SW 1271 (cell line): ENCODE measurements around the gene SPINT2.
"Not testable (repeated sequence)": the region's sequence is repeated elsewhere in the genome, so short reads cannot be mapped to it uniquely, and the experiment has no call there.

ENCODE experiments used
- DNase-seq, 2 experiments: peaks; one replicate each; lab custom pipeline; 2025; lab: John Stamatoyannopoulos, UW

The SPINT2 gene, protein sequence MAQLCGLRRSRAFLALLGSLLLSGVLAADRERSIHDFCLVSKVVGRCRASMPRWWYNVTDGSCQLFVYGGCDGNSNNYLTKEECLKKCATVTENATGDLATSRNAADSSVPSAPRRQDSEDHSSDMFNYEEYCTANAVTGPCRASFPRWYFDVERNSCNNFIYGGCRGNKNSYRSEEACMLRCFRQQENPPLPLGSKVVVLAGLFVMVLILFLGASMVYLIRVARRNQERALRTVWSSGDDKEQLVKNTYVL

DNA sequence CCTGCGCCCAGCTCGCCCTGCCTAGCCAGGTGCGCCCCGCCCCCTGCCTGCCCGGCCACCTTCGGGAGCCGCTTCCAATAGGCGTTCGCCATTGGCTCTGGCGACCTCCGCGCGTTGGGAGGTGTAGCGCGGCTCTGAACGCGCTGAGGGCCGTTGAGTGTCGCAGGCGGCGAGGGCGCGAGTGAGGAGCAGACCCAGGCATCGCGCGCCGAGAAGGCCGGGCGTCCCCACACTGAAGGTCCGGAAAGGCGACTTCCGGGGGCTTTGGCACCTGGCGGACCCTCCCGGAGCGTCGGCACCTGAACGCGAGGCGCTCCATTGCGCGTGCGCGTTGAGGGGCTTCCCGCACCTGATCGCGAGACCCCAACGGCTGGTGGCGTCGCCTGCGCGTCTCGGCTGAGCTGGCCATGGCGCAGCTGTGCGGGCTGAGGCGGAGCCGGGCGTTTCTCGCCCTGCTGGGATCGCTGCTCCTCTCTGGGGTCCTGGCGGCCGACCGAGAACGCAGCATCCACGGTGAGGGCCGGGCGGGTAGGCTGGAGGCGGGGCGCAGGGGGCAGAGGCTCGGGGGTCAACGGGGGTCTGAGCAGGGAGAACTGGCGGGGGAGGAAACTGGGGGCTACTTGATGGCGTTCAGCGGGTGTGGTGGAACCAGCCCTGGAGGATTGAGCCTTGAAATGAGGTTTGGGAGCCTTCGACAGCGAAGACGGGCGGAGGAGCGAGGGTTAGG, at the start of gene SPINT2:
TSS of gene SPINT2 (plus strand) at position 88 of the 727 bp plus-strand sequence. CDS start at position 408, 320 bp downstream.
- DNase-seq, result no peak

DNA sequence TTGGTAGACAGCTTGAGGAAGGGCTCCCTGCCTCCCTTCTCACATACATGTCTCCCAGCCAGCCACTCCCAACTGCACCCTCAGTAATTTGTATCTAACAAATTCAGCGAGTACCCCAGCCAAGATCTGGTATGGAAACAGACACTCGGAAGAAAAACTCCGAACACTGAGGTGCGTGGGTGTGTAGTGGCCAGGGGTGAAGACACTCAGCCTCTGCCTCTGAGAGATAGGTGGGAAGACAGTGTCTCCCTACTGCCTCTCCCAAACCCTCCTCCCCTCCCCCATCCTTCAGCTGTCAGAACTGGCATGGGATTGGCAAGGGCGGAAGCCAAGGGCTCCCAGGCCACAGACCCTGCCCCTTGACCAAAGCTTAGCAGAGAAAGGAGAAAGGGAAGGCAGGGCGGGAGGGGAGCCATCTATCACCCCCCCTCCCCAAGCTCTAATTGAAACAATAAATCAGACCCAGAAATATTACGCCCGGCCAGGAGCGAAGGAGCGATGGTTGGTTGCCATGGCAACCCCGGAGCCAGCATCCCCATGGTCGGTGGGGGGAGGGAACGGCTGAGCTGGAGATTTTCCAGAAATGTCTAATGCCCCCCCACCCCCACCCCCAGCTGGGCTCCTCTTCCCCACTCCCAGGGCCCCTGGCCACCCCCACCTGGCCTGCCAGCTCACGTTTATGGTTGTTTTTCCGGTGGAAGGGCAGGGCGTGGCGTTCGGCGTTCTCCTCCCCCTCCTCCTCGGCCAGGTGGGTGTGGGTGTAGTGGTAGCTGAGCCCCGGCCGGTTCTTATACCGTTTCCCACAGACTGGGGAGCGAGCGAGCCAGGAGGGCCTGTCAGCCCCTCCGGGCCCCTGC, 47.4 kb upstream of the SPINT2 start:
- DNase-seq, result no peak

DNA sequence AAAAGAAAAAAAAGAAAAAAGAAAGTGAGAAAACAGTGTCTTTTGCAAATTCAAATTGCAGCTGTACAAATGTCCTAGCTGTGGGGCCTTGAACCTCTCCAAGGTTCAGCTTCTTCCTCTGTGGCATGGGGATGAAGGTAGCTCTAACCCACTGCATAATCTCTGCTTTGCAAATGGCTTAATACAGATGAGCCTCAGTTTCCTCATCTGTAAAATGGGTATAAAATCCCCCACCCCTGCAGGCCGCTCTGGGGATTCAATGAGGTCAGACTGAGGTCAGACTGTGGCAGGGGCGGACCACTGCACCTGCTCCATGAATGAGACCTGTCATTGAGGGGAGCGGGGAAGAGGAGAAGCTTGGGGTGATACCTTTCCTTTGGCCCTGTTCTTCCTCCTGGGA, 46.2 kb upstream of the SPINT2 start:
- DNase-seq, result no peak

DNA sequence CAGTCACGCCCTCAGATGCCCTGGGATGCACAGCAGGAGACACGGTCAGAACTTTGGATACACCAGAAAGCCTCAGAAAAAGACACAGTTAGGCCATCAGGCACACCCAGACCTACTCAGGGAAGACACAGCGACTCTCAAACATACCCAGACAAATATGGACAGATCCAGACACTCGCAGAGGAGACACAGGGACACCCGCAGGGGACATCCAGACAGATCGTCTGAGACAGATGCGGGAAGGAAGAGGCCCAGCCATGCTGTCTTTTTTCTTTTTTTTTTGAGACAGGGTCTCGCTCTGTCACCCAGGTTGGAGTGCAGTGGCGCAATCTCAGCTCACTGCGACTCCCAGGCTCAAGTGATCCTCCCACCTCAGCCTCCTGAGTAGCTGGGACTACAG, 45.2 kb upstream of the SPINT2 start:
- DNase-seq, result no peak

DNA sequence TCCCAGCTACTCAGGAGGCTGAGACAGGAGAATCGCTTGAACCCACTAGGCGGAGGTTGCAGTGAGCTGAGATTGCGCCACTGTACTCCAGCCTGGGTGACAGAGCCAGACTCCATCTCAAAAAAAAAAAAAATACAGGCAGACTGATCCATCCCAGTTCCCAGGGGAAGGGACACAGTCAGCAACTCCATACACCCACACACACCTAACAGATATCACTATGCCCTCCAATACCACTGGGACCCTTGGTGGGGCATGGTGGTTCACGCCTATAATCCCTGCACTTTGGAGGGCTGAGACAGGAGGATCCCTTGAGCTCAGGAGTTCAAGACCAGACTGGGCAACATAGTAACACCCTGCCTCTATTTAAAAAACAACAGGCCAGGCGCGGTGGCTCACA, 43.0 kb upstream of the SPINT2 start:
- DNase-seq, result no peak

DNA sequence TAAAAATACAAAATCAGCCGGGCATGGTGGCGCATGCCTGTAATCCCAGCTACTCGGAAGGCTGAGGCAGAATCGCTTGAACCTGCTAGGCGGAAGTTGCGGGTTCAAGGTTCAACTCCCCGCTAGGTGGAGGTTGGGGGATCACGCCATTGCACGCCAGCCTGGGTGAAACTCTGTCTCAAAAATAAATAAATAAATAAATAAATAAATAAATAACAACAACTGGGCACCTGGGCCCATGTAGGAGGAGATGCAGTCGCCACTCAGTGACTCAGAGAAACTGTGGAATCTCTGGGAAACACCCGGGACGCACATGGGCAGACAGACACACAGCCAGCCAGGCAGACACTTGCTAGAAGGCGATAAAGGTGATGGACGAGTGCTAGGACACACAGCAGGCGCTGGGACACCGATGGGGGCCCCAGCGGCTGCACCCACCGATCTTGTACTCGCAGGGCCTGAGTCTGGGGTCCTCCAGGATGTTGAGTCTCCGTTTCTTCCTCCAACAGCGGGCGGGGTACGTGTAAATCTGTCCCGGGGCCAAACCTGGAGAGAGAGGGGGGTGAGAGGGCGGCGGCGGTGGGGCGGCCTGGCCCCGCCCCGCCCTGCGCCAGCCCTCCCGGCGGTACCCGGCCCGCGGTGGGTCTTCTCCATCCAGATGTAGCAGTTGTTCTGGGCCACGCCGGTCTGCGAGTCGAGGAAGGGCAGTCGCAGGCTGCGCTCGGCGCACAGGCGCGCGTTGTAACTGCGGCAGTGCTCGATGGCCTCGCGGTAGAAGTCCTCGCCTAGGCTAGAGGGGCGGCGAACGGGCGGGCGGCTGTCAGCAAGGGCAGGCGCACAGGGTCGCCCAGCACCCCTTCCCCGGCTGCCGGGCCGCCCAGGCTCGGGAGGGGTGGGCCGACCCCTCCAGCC, 42.2 kb upstream of the SPINT2 start:
- DNase-seq, result no peak

DNA sequence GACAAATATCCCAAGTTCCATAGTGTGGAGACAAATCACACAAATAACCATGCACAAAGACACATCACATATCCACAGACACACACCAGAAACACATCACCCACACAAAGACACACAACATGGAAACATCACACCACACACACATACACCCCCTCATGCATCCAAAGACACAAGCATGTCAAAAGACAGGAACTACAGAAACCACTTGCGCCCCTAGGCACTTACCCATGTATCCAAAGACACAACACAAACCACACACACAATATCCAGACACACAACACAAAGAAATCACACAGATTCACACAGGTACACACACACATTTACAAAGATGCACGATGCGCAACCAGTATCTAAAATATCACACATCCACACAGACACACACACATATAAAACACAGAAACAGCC, 41.3 kb upstream of the SPINT2 start:
- no peak for DNase-seq

DNA sequence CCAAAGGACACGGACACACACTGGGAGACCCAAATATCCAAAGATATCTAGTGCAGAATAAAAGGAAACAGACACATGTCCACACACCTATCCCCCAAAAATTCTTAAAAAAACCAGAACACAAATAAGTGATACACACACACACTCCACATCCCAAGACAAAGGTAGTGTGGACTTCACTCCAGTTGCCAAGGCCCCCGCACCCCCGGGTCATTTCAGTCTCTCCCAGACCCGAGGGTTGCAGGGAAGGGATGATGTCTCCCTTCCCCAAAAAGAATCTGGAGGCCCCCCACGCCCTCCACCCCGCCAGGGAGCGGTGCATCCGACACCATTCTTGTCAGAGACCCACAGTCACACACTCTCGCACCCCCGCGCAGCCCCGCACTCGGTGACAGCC, 40.8 kb upstream of the SPINT2 start:
- no peak for DNase-seq

DNA sequence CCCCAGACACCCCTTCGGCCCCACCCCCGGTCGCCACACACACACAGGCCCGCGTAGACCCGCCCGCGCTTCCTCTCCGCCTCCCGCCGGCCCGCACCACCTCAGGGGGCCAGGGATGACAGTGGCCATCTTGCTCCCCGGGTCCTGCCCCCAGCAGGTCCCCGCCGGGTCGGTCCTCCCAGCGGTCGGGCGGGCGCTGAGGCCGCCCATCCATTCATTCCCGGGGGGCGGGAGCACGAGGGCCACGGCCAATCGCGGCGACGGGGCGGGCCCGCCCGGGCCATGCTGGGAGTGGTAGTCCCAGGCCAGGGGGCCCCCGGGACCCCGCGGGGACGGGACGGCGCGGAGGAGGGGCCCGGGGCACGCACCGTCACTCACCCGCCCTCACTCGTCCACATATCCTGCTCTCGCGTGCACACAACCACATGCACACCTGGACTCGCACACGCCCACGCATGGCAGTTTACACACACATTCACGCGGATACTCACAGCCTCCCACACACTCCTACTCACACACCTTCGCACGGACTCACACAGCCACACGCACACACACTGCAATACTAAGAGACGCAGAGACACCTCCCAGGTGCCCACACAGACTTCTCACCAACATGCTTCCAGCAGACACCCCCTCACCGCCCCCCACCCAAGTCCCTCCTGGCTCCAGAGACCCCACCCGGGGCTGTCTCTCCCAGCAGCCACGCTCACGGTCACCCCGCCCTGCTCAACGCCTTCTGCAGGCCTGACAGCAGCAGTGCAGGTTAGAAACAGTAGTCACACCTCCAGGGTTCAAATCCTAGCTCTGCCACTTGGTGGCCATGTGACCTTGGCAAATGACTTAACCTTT, 40.1 kb upstream of the SPINT2 start, which contains the start of gene DPF1:
TSS of gene DPF1 (minus strand) at position 209 of the 849 bp plus-strand sequence. CDS start at position 129, 80 bp downstream.
- peak in 1 of 2 experiments; percentile 73 for DNase-seq

DNA sequence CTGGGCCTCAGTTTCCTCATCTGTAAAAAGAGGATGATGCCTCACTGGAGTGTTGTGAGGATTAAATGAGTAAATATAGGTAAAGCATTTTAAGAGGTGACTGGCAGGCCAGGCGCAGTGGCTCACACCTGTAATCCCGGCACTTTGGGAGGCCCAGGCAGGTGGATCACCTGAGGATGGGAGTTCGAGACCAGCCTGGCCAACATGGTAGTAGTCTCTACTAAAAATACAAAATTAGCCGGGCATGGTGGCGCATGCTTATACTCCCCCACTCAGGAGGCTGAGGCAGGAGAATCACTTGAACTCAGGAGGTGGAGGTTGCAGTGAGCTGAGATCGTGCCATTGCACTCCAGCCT, 39.5 kb upstream of the SPINT2 start:
- not testable (repeated sequence) for DNase-seq

DNA sequence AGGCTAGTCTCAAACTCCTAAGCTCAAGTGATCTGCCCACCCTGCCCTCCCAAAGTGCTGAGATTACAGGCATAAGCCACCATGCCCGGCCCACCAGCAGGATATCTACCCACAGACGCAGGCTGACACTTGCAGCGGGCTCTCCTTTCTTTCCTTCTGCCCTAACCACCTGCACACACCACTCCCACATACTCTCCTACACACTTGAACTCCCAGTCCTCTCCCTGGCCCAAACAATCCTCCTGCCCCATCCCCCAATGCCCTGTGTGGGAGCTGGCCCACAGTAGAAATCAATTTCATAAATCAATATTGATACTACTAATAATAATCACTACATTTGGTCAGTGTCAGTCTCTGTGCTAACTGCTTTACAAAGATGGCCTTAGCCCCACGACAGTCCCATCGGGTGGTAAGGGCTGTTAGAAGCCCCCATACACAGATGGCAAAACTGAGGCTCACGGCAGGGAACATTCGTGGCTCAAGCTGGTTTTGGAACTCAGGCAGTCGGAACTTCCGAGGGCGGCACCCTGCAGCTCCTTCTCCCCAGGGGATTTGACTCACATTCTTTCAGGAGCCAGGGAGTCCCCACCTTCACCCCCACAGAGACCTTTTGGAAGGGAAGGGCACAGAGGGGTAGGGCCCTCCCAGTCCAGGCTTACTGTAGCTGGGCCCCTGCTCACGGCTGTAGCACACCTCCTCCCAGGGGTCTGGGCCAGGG, 36.9 kb upstream of the SPINT2 start:
- DNase-seq, result no peak

DNA sequence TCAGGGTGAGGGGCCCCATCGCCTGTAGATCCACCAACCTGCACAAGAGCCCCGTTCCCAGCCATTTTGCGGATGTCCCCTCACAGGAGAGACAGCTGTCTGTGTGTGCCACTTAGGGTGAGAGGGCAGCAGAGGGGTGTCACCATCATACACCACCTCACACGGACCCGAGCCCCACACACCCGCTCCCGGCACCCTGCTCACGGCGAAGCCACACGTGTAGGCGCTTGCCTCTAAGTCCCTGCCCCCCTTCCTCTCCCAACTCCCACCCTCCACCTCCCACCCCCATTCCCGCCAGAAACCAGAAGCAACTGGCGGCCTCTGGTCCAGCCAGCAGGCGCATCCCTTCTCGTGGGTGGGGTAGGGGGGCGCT, 36.4 kb upstream of the SPINT2 start:
- no peak for DNase-seq

DNA sequence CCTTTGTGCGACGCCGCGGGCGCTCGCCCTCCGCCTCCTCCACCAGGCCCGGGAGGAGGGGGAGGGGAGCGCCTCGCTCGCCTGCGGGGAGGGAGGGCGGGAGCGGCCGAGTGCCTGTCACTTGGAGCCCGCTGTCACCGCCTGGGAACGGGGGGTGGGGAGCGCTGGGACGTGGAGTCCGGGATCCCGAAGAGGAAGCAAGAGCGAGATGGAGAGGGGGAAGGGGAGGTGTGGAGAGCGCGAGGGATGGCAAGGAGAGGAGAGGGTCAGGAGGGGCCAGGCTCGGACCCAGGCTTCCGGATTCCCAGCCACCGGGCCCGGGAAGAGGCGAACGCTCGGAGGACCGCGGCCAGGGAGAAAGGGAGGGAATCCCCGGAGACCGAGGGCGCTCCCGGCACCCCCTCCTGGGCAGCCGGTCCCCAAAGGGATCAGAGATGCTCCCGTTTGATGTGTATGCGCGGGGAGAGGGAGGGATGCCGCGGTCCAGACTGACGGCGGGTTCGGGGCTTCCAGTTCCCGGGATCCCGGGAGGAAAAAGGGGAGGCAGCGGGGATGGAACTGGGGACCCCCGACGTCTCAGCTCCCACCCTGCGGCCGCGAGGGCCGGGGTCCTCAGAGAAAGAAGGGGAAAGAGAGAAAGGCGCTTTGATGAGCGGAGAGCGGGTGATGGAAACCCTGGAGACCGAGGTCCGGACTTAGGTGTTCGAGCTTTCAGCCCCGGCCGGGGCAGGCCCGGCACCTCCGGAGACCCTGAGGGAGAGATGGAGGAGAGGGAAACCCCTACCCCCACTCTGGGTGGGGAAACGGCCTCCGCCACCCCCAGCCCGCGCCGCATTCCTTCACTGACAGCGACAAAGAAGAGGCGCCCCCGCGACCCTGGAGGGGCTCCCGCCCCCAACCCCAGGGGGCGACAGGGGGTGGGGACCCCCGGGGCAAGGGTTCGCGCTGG, 35.6 kb upstream of the SPINT2 start:
- no peak for DNase-seq

DNA sequence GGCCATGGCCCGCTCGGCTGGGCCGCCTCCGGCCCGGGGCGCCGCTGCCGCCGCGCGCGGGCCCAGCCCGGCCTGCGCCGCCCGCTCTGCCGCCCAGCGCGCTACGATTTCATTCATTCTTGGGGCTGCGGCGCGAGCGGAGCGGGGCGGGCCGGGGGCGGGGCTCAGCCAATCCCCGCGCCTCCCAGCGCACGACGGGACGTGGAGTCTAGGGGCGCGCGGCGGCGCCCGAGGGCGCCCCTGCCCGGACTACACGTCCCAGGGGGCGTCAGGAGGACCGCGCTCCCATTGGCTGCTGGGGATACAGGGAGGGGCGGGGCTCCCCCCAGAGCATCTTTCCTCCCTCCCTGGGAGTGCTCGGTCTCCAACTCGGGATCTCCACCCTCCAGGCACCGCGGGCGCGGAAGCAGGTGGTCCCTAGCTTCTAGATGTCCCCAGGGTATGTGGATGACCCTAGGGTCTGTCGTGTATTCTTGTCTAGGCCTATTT, 34.7 kb upstream of the SPINT2 start:
- peak; percentile 31 to 84 for DNase-seq

DNA sequence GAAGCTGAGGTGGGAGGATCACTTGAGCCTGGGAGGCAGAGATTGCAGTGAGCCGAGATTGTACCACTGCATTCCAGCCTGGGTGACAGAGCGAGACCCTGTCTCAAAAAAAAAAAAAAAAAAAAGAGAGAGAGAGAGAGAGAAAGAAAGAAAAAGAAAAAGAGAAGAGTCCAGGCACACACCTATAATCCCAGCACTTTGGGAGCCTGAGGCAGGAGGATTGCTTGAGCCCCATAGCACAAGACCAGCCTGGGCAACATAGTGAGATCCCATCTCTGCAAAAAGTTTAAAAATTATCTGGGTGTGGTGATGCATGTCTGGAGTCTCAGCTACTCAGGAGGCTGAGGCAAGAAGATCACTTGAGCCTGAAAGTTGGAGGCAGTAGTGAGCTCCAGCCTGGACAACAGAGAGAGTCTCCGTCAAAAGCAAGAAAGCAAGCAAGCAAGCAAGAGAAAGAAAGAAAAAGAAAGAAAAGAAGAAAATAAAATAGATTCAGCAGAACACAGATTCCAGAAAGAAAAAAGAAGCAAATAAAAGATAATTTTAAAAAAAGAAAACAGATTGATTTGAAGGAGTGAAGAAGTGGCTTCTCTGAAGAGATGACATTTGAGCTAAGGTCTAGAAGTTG, 33.8 kb upstream of the SPINT2 start:
- not testable (repeated sequence) for DNase-seq

DNA sequence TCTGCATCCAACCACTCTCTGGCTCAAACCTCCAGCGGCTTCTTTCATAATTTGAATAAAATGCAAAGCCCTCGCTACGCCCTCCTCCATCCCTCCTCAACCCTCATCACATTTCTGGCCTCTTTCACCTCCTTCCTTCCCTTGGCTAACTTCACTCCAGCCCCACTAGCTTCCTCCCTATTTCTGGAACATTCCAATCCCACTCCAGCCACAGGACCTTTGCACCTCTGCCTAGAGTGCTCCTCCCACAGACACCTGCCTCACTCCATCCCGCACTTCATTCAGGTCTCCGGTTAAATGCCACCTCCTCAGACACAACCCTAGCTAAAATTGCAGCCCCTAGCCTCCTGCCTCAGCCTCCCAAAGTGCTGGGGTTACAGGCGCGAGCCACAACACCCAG, 32.5 kb upstream of the SPINT2 start:
- DNase-seq, result no peak

DNA sequence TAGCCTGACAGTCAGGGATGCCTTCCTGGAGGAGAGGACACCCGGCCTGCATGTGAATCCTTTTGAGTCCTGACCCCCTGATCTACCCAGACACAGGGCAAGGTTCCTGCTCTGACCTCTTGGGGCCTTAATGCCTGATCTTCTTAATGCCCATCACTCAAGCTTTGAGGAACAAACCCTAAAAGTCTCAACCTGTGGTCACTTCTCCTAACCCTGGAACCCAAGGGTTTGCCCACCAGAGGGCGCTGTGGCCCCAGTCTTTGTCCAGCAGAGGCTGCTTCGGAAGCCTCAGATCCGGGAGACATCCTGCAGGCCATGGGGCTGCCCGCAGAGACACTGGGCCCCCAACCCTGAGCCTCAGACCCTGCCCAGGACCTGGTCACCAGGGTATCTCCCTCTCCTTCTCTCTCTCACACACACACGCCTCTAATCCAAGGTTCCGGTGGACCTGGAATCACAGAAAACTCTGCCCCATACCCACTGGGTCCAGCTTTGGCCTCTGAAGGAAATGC, 30.6 kb upstream of the SPINT2 start:
- peak in 1 of 2 experiments; percentile 45 for DNase-seq

DNA sequence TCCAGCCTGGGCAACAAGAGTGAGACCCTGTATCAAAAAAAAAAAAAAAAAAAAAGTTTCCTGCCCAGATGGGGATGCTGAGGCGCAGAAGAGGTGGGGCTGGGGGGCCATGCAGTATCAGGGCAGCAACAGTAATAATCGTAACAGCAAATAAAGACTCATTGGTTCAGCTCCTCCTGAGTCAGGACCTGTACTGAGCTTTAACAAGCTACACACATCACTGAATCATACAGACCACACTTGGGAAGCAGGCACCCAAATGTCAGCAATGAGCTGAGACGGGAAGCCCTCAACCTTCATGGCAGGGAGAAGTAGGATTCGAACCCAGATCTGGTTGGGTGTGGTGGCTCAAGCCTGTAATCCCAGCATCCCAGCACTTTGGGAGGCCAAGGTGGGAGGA, 29.8 kb upstream of the SPINT2 start:
- DNase-seq, result no peak
